Measurements from ENCODE around the gene OR1J2.
"Not testable (repeated sequence)": the region's sequence is repeated elsewhere in the genome, so short reads cannot be mapped to it uniquely, and the experiment has no call there.

The OR1J2 gene

GRCh38 chr9:122510502-122510901 is at the start of gene OR1J2:
Gene OR1J2 (plus strand): TSS chr9:122510802. CDS start chr9:122510802, 0 bp downstream.
- DNase-seq (ENCODE audit: low spot score) = no peak

DNA sequence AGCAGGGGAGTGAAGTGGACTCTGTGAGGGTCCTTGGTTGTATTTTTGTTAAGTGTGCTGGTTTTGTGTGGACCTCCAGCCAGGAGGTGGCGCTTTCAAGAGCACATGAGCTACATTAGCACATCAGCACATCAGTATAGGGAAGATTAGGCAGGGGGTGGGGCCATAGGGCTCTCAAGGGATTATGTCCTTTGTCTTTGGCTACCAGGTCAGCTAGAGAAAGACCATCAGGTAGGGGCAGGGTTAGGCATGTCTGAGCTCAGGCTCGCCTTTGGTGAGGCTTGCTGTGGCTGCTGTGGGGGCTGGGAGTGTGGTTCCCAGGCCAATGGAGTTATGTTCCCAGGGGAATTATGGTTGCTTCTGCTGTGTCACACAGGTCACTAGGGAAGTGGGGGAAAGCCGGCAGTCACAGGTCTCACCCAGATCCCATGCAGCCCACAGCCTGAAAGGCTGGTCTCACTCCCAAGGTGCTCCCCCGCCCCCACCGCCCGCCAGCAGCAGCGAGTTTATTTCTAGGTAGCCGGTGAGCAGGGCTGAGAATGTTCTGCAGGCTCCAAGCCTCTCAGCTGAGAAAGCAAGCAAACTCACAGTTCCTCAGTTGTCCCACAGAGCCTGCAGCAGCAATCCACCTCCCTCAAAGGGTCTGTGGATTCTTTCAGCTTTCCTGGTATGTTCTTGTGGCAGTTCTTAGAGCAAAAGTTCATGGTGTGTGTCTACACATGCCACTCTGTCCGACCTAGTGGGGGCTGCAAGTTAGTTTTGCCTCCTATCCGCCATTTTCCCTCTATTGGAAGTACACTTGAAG is 46.6 kb upstream of the OR1J2 start:
- DNase-seq (ENCODE audit: low spot score) = no peak

DNA sequence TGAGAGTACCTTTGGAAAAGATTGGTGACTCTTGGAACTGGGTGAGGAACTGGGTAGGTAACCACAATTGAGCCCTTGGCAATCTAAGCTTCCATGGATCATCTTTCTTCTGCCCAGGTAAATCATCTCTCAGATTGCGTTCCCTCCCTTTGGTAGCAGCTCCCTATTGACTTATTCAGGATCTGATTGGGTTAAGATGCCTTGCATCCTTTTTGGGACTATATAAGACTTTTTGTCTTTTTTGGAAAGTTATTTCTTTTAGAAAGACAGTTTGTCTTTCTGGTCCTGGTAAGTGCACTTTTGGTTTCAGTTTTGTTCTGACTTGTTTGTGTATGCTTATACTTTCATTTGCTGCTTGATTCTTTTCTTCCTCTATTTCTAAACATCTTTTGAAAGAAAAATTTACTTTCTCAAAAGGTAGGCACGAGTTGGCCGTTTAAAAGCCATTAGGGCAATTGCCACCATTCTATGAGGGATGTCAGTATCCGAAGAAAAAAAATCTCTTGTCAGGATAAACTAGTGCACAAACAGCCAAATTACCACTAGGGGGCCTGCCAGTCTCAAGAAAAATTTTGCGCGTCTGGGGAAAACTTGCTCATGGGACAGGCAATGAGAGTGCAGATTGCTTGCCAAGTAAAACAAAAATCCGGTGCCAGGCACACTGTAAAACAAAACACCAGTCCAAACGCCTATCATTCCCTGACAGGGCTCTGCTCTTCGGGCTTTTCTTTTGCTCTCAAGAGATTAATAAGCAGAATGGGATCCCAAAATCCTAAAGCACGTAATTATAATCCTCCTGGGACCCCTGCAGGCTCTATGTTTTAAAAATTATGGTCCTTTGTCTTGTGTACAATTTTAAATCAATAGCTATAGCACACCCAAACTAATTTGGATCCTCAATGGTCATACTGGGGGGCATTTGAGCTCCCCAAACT is 45.7 kb upstream of the OR1J2 start:
- peak; percentile 75 for DNase-seq (ENCODE audit: low spot score)

- DNase-seq (ENCODE audit: low spot score) = no peak
These were observed 44.1 kb upstream of the OR1J2 start for GRCh38 chr9:122466456-122466855.

DNA sequence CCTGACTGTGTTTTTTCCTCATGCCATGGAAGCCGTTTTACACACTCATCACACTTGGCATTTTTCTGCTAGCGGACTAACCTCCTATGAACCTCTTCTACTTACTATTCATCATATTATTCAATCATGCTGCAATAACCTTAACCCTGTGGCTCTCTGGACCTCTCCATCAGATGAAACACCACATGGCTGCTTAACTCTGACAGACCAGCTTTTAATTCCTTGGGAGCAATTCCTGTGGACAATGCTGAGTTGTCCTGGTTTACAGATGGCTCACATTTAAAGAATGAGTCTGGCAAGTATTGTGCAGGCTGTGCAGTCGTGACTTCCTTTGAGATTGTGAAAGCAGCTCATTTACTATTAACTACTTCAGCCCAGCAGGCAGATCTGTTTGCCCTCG is 41.9 kb upstream of the OR1J2 start:
- peak; percentile 43 for DNase-seq (ENCODE audit: low spot score)

- DNase-seq (ENCODE audit: low spot score) = no peak
These were observed 36.0 kb upstream of the OR1J2 start for GRCh38 chr9:122474561-122474960.

DNA sequence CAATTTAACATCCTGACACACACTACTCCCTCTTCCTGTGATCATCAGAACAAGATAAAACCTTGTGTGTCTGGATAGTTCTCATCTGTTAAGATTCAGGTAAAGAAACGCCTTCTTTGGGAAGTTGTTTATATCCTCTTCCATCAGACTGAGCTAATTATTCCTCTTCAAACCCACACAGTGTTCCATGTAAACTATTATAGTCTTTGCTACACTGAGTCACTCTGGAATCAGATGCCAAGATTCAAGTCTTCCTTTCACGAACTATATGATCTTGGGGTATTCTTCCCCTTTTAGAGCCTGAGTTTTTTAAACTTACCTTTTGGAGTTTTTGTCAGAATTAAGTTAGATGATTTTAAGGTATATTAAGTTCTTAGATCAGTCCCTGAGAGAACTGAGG is 34.9 kb upstream of the OR1J2 start:
- DNase-seq (ENCODE audit: low spot score) = no peak

DNA sequence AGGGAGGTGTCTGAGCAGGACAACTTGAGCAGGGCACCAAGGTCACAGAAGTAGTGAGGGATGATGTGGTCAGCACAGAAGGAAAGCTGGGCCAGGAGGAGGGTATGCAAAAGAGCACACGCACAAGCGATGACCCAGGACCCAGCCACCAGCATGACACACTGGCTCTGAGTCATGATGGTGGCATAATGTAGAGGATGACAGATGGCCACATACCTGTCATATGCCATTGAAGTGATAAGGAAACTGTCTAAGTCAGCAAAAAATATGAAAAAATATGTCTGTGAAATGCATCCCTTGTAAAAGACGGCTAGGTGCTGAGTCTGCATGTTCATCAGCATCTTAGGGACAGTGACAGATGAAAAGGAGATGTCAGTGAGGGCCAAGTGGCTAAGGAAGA is 33.3 kb upstream of the OR1J2 start:
- DNase-seq (ENCODE audit: low spot score) = no peak

- no peak for DNase-seq (ENCODE audit: low spot score)
These were observed 32.8 kb upstream of the OR1J2 start, which contains the start of gene OR1J1 for GRCh38 chr9:122477826-122478225. Gene OR1J1 (minus strand): TSS chr9:122477926. CDS start chr9:122477926, 0 bp downstream.

GRCh38 chr9:122479062-122479461 is 31.5 kb upstream of the OR1J2 start:
- no peak for DNase-seq (ENCODE audit: low spot score)

DNA sequence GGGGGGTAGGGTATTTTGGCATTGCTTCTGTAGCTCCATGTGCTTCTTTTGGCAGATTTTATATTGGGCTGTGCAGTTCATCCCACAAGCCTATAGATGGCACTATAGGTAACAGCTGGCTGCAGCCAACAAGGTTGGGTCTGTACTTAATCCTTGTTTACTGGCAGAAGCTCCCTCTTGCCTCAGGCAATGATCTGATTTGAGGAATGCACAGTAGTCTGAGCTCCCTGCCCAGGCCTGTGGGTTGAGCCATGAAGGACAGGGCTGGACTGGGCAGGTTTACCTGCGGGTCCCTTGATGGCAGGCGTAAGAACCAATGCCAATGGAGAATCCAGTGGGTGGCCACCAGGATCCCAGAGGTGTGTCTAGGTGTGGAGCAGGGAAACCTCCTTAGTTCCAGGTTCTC is 11.7 kb upstream of the OR1J2 start:
- peak; percentile 24 for DNase-seq (ENCODE audit: low spot score)

- no peak for DNase-seq (ENCODE audit: low spot score)
These were observed 3.6 kb upstream of the OR1J2 start for GRCh38 chr9:122506964-122507363.

GRCh38 chr9:122518226-122518625 is 7.6 kb downstream of the OR1J2 start:
- DNase-seq (ENCODE audit: low spot score) = no peak

DNA sequence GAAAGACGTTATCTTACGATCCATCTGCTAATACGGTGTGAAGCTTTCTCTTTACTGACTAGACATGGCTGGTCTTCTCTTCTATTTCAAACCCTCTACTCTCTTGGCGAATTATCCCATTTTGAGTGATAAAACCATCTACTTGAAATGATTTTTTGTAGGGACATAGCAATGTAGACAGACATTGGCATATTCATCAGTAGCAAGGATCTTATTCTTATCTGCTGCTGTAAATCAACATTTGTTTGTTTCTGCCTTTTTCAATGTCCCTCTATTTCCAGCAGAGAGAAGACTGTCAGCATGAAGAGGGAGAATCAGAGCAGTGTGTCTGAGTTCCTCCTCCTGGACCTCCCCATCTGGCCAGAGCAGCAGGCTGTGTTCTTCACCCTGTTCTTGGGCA is 8.2 kb downstream of the OR1J2 start, which contains the start of gene OR1J4:
TSS of gene OR1J4 (plus strand) at position 301 of the 400 bp plus-strand sequence. CDS start at position 301, 0 bp downstream.
- no peak for DNase-seq (ENCODE audit: low spot score)

DNA sequence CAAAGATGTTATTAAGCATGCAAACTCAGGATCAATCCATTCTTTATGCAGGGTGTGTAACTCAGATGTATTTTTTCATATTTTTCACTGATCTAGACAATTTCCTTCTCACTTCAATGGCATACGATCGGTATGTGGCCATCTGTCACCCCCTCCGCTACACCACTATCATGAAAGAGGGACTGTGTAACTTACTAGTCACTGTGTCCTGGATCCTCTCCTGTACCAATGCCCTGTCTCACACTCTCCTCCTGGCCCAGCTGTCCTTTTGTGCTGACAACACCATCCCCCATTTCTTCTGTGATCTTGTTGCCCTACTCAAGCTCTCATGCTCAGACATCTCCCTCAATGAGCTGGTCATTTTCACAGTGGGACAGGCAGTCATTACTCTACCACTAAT is 8.8 kb downstream of the OR1J2 start:
- DNase-seq (ENCODE audit: low spot score) = no peak

DNA sequence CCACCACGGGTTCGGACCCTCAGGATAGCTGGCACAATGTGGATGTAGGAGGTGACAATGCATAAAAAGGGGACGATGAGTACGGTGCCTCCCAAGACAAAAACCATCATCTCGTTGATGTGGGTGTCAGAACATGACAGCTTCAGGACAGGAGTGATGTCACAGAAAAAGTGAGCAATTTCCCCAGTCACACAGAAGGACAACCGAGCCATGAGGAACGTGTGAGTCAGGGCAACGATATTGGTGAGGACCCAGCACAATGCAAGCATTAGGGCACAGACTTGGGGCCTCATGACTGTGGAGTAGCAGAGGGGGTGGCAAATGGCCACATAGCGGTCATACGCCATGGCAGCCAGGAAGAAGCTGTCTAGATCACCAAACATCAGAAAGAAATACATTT is 16.0 kb downstream of the OR1J2 start:
- DNase-seq (ENCODE audit: low spot score) = no peak

DNA sequence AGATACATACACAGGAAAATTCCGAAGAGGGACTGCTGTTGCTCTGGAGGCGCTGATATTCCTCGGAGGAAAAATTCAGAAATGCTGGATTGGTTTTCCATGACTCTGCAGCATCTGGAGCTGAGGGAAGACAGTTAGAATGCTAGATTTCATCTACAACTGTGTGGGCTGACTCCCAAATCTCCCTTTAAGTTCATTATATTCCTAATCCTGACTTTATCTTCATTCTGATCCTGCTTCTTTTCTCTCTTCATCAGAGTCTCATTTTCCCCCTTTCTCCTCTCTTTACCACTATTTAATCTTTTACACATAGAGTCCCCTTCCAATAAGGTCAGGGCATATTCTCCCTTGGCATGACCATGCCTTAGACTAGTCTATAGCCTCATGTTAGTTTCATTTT is 16.6 kb downstream of the OR1J2 start, which contains the start of gene OR1N1:
TSS of gene OR1N1 (minus strand) at position 101 of the 400 bp plus-strand sequence. CDS start at position 101, 0 bp downstream.
- DNase-seq (ENCODE audit: low spot score) = no peak

DNA sequence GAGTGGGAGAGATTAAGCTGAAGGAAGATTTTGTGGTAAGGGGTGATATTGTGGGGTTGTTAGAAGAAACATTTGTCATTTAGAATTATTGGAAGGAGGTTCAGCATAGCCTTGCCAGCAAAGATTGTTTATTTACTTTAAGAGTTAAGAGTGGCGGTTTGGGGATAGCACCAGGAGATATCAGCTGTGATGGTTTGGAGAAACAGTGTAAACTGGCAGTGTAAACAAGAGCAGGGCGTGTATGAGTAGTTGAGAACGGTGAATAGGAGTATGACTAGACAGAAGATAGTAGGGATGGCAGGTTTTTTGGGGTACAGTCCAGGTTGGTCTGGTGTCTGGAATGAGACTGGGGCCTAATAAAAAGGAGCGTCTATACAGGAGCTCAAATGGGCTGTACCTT is 20.6 kb downstream of the OR1J2 start:
- not testable (repeated sequence) for DNase-seq (ENCODE audit: low spot score)

- no peak for DNase-seq (ENCODE audit: low spot score)
These were observed 25.5 kb downstream of the OR1J2 start for GRCh38 chr9:122536134-122536533.

- not testable (repeated sequence) for DNase-seq (ENCODE audit: low spot score)
These were observed 26.5 kb downstream of the OR1J2 start for GRCh38 chr9:122537066-122537465.

DNA sequence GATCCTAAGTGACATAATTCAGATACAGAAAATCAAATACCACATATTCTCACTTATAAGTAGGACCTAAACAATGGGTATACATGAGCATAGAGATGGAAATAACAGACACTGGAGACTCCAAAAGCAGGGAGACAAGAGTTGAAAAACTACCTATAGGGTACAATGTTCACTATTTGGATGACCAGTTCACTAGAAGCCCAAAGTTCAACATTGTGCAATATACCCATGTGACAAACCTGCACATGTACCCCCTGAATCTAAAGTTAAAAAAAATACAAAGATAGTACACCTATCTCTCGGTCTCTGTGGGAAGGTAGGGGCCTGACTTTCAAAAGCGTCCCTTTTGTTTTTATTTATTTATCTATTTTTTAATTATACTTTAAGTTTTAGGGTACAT is 28.2 kb downstream of the OR1J2 start:
- no peak for DNase-seq (ENCODE audit: low spot score)

DNA sequence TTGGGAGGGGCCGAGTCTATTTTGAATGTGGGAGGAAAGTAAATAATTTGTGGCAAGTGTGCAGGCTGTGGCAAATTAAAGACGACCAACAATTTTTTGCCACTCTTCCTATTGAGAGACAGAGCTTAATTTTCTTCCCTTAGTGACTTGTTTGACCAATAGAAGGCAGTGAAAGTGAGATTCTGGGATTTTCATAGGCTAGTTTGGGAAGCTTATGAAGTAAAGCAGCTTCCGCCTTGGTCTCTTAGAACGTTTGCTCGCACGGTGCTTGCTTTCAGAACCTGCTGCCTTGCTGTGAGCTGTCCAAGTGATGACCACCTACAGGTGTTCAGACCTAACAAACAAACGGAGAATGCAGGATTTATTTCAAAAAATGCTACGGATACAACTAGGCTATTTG is 35.6 kb downstream of the OR1J2 start:
- no peak for DNase-seq (ENCODE audit: low spot score)

- DNase-seq (ENCODE audit: low spot score) = no peak
These were observed 40.8 kb downstream of the OR1J2 start for GRCh38 chr9:122551371-122551770.

Data from hepatic stellate cell (primary cell).